GM12878 (cell line): Measurements from ENCODE around the gene CNKSR1.

ENCODE experiments used
- BHLHE40 ChIP-seq, 2 experiments: fragments of 450-650 bp in 1 of 2; IDR thresholded peaks; 2 replicates each; pipeline ENCODE4 v1.6.1; 2011 to 2017; ENCODE audit warnings: low read depth in 2 of 2, borderline replicate concordance in 1 of 2, improper control_type of control experiment in 1 of 2, low read length in 1 of 2, mild to moderate bottlenecking in 1 of 2
- EGR1 ChIP-seq, 2 experiments: IDR thresholded peaks; 1 replicate in 1 of 2; 2 replicates in 1 of 2; pipeline ENCODE4 v1.6.1; 2011 to 2012; ENCODE audit warnings: low read depth in 2 of 2, low read length in 2 of 2, borderline replicate concordance in 1 of 2, mild to moderate bottlenecking in 1 of 2, moderate library complexity in 1 of 2
- EP300 ChIP-seq, 2 experiments: fragments of 150-350 bp in 1 of 2; IDR thresholded peaks; 2 replicates each; pipeline ENCODE4 v1.6.1; 2011 to 2012; ENCODE audit warnings: low read depth in 2 of 2, low read length in 2 of 2, borderline replicate concordance in 1 of 2, improper control_type of control experiment in 1 of 2, inconsistent platforms in 1 of 2; ENCODE audit not compliant: control insufficient read depth in 1 of 2
- EZH2 ChIP-seq: IDR thresholded peaks from 2 replicates; pipeline ENCODE4 v1.6.1; 2012; ENCODE audit warnings: low read depth, mild to moderate bottlenecking, control low read depth, inconsistent platforms, low read length, borderline replicate concordance; ENCODE audit not compliant: control insufficient read depth
- GABPA ChIP-seq: IDR thresholded peaks from 2 replicates; pipeline ENCODE4 v1.6.1; 2014; ENCODE audit warnings: antibody characterized with exemption, low read depth, mild to moderate bottlenecking, inconsistent platforms
- MXI1 ChIP-seq: fragments of 150-350 bp; IDR thresholded peaks from 2 replicates; pipeline ENCODE4 v1.6.1; 2011; ENCODE audit warnings: low read depth, mild to moderate bottlenecking, inconsistent platforms, low read length, improper control_type of control experiment
- WRNIP1 ChIP-seq: IDR thresholded peaks from 2 replicates; pipeline ENCODE4 v1.6.1; 2011; ENCODE audit warnings: low read depth, low read length, improper control_type of control experiment, borderline replicate concordance
- YY1 ChIP-seq: IDR thresholded peaks from 2 replicates; pipeline ENCODE4 v1.6.1; 2011; ENCODE audit warnings: low read depth, mild to moderate bottlenecking, low read length
- TF ChIP-seq, protein P1 (sequence below), 3 experiments: IDR thresholded peaks in 2 of 3; conservative IDR thresholded peaks in 1 of 3; 2 replicates each; pipeline ENCODE4 v1.5.1; 2011; ENCODE audit warnings: low read depth in 3 of 3, low read length in 3 of 3, mild to moderate bottlenecking in 3 of 3, control low read depth in 2 of 3, moderate library complexity in 2 of 3, inconsistent platforms in 1 of 3, mixed read lengths in 1 of 3; ENCODE audit not compliant: control insufficient read depth in 2 of 3, insufficient read depth in 1 of 3; ENCODE audit errors: extremely low read depth in 1 of 3
- TF ChIP-seq, protein P2 (sequence below): fragments of 450-650 bp; IDR thresholded peaks from 2 replicates; pipeline ENCODE4 v1.6.1; 2017; ENCODE audit warnings: mild to moderate bottlenecking, low read depth, inconsistent platforms; ENCODE audit not compliant: poor library complexity, severe bottlenecking
- TF ChIP-seq, protein P3 (sequence below): IDR thresholded peaks from 2 replicates; pipeline ENCODE4 v1.6.1; 2011; ENCODE audit warnings: borderline replicate concordance, low read depth, mild to moderate bottlenecking, moderate library complexity, low read length; ENCODE audit not compliant: insufficient read depth, poor library complexity, severe bottlenecking

DNA sequence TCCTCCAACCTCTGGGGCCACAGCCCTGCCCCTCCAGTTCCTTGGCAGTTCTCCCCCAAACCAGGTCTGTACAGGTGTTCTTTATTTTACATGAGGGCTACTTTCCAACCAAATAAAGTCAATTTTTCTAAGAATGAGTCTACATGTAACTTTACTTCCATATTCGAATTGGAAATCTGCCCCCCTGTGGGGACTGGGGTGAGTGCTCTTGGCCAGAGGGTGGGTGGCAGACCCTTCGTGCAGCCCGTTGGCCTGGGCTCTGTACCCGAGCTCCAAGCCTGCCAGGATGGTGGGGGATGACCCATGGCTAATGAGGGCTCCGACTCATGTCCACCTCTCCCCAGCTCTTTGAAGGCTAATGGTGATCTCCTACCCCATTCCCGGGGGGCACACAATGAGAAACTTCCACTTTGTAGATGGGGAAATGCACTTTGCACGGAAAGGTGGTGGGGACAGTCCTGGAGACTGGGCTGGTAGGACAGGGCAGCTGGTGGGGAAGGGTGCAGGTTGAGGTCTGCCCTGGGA lies 12.5 kb downstream of the CNKSR1 start:
- TF ChIP-seq EZH2 (no peak), GABPA (no peak), YY1 (no peak), EGR1 (IDR thresholded peaks at IDR 0.05; ENCODE audit: borderline replicate concordance in 1 of 2, low read depth in 2 of 2, low read length in 2 of 2) (no peak), BHLHE40 (IDR thresholded peaks at IDR 0.05; ENCODE audit: borderline replicate concordance in 1 of 2, low read depth in 2 of 2, low read length in 1 of 2) (no peak), WRNIP1 (no peak), MXI1 (no peak), EP300 (IDR thresholded peaks at IDR 0.05; ENCODE audit: borderline replicate concordance in 1 of 2, control insufficient read depth in 1 of 2, low read depth in 2 of 2, low read length in 2 of 2) (no peak)
- TF ChIP-seq, protein P1, sequence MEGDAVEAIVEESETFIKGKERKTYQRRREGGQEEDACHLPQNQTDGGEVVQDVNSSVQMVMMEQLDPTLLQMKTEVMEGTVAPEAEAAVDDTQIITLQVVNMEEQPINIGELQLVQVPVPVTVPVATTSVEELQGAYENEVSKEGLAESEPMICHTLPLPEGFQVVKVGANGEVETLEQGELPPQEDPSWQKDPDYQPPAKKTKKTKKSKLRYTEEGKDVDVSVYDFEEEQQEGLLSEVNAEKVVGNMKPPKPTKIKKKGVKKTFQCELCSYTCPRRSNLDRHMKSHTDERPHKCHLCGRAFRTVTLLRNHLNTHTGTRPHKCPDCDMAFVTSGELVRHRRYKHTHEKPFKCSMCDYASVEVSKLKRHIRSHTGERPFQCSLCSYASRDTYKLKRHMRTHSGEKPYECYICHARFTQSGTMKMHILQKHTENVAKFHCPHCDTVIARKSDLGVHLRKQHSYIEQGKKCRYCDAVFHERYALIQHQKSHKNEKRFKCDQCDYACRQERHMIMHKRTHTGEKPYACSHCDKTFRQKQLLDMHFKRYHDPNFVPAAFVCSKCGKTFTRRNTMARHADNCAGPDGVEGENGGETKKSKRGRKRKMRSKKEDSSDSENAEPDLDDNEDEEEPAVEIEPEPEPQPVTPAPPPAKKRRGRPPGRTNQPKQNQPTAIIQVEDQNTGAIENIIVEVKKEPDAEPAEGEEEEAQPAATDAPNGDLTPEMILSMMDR (IDR thresholded peaks at IDR 0.05 in 2 of 3, conservative IDR thresholded peaks at IDR 0.05 in 1 of 3; ENCODE audit: control insufficient read depth in 2 of 3, extremely low read depth in 1 of 3, insufficient read depth in 1 of 3, low read depth in 3 of 3, low read length in 3 of 3): no peak
- TF ChIP-seq, protein P2, sequence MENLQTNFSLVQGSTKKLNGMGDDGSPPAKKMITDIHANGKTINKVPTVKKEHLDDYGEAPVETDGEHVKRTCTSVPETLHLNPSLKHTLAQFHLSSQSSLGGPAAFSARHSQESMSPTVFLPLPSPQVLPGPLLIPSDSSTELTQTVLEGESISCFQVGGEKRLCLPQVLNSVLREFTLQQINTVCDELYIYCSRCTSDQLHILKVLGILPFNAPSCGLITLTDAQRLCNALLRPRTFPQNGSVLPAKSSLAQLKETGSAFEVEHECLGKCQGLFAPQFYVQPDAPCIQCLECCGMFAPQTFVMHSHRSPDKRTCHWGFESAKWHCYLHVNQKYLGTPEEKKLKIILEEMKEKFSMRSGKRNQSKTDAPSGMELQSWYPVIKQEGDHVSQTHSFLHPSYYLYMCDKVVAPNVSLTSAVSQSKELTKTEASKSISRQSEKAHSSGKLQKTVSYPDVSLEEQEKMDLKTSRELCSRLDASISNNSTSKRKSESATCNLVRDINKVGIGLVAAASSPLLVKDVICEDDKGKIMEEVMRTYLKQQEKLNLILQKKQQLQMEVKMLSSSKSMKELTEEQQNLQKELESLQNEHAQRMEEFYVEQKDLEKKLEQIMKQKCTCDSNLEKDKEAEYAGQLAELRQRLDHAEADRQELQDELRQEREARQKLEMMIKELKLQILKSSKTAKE: no peak
- TF ChIP-seq, protein P3, sequence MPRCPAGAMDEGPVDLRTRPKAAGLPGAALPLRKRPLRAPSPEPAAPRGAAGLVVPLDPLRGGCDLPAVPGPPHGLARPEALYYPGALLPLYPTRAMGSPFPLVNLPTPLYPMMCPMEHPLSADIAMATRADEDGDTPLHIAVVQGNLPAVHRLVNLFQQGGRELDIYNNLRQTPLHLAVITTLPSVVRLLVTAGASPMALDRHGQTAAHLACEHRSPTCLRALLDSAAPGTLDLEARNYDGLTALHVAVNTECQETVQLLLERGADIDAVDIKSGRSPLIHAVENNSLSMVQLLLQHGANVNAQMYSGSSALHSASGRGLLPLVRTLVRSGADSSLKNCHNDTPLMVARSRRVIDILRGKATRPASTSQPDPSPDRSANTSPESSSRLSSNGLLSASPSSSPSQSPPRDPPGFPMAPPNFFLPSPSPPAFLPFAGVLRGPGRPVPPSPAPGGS: no peak
